ENCODE data around the gene KRT3.

KRT3 gene

DNA sequence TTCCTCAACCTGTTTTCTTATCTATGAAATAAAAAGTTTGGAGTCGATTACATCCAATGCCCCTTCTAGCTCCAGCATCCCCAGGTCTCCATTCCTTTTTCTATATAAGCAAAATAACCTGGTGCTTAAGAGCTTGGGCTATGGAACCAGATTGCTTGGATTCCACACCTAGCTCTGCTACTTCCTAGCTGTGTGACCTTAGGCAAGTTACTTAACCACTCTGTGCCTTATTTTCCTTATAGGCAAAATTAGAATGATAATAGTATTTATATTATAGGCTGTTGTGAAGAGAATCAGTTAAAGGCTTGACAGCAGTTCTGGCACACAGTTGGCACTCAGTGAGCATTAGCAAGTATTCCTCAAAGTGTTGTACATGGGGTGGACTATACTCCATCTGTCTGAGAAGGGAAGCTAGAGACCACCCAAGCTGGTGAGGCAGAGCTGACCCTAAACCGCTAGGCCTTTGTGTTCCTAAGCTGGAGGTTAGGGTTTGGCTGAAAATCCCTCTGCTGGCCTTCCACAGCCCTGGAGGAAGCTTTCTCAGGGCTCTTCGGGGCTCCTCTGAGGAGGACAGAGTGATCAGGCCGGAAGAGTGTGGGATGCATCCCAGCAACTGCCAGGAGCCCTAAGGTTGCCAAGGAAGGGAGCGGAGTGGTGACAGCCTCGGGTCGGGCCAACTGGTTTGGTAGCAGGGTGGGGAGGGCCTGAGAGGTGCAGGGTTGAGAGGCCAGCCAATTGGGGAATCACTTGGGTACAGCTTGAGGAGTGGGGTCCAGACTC lies 24.0 kb upstream of the KRT3 start:
- no peak overlapping the region for H3K27ac ChIP-seq (ENCODE audit: low read depth, low read length)
- no peak overlapping the region for H3K4me3 ChIP-seq (ENCODE audit: insufficient read depth, low read length, poor library complexity, severe bottlenecking)
- no peaks in the 10 kb centered on the region for H4K20me1 ChIP-seq (ENCODE audit: low read depth, low read length)
- no peaks in the 10 kb centered on the region for H3K36me3 ChIP-seq (ENCODE audit: low read length)
- no peak overlapping the region for H3K4me2 ChIP-seq (ENCODE audit: low read depth, low read length, poor library complexity, severe bottlenecking)
- H3K9ac ChIP-seq (ENCODE audit: low read length), result no peak overlapping the region
- H3K27me3 ChIP-seq (ENCODE audit: low read length), result no peaks in the 10 kb centered on the region
- TF ChIP-seq EZH2phosphoT487 (conservative IDR thresholded peaks at IDR 0.05; ENCODE audit: low read length), result no peak
- TF ChIP-seq, protein P1, sequence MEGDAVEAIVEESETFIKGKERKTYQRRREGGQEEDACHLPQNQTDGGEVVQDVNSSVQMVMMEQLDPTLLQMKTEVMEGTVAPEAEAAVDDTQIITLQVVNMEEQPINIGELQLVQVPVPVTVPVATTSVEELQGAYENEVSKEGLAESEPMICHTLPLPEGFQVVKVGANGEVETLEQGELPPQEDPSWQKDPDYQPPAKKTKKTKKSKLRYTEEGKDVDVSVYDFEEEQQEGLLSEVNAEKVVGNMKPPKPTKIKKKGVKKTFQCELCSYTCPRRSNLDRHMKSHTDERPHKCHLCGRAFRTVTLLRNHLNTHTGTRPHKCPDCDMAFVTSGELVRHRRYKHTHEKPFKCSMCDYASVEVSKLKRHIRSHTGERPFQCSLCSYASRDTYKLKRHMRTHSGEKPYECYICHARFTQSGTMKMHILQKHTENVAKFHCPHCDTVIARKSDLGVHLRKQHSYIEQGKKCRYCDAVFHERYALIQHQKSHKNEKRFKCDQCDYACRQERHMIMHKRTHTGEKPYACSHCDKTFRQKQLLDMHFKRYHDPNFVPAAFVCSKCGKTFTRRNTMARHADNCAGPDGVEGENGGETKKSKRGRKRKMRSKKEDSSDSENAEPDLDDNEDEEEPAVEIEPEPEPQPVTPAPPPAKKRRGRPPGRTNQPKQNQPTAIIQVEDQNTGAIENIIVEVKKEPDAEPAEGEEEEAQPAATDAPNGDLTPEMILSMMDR (IDR thresholded peaks at IDR 0.05; ENCODE audit: insufficient read depth, low read length, poor library complexity, severe bottlenecking), result no peak
- H3K9me2 ChIP-seq (replicated peaks; ENCODE audit: insufficient read depth, low read length), result no peaks in the 10 kb centered on the region
- no peak overlapping the region for H2AFZ ChIP-seq (ENCODE audit: low read depth, low read length, severe bottlenecking)
- no peaks in the 10 kb centered on the region for H3K79me2 ChIP-seq (ENCODE audit: insufficient read depth, low read length)
- H3F3A ChIP-seq (ENCODE audit: insufficient read depth), result no peaks in the 10 kb centered on the region
- H3K9me3 ChIP-seq (ENCODE audit: insufficient read depth, low read length), result no peaks in the 10 kb centered on the region

DNA sequence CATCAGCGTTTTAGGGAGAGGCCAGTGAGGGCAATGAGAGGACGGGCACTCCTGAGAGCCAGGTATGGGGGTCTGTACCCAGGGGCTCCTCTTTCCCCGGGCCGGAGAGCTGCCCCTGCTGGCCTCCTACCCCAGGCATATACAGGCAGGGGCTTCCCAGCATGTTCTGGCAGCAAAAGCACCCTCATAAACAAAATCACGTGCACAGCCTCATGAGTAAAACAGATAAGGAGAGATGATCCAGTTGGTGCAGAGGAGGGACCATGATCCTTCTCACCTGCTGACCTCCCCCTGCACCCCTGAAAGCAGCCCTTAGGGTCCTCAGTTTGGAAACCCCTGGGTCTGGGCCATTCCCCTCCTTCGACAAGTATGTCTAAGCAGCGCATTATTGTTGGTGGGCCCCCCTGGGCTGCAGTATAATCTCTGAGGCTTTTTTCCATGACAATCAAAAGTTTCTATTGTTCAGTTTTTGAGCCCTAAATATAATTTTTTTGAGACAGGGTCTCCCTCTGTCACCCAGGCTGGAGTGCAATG lies 23.0 kb upstream of the KRT3 start:
- Histone ChIP-seq H3K27me3 (ENCODE audit: low read length) (no peaks in the 10 kb centered on the region), H3K36me3 (ENCODE audit: low read length) (no peaks in the 10 kb centered on the region), H3F3A (ENCODE audit: insufficient read depth) (no peaks in the 10 kb centered on the region), H4K20me1 (ENCODE audit: low read depth, low read length) (no peaks in the 10 kb centered on the region), H3K9me2 (replicated peaks; ENCODE audit: insufficient read depth, low read length) (no peaks in the 10 kb centered on the region), H2AFZ (ENCODE audit: low read depth, low read length, severe bottlenecking) (no peak overlapping the region), H3K9me3 (ENCODE audit: insufficient read depth, low read length) (no peaks in the 10 kb centered on the region), H3K9ac (ENCODE audit: low read length) (no peak overlapping the region), H3K4me3 (ENCODE audit: insufficient read depth, low read length, poor library complexity, severe bottlenecking) (no peak overlapping the region), H3K4me2 (ENCODE audit: low read depth, low read length, poor library complexity, severe bottlenecking) (no peak overlapping the region), H3K79me2 (ENCODE audit: insufficient read depth, low read length) (no peaks in the 10 kb centered on the region), H3K27ac (ENCODE audit: low read depth, low read length) (no peak overlapping the region)
- TF ChIP-seq, protein P1 (IDR thresholded peaks at IDR 0.05; ENCODE audit: insufficient read depth, low read length, poor library complexity, severe bottlenecking), result no peak
- no peak for TF ChIP-seq EZH2phosphoT487 (conservative IDR thresholded peaks at IDR 0.05; ENCODE audit: low read length)

DNA sequence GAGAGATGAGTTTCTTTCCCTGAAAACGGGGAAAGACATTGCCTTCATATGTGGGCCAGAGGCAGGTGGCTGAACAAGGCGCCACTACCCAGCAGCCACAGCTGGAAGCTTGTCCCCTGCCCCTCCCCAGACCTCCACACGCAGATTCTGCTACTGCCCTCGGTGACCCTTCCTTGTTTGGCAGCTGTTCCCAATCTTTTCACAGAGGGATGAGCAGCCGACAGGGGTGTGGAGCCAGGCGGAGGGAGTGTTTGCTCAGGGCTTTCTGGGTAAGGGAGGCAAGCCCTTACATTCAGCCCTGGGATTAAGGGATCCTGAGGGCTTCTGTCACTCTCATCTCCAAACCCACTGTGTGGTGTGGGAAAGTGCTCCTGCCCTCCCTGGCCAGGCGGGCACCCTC lies 22.5 kb upstream of the KRT3 start:
- no peak overlapping the region for H3K4me3 ChIP-seq (ENCODE audit: insufficient read depth, low read length, poor library complexity, severe bottlenecking)
- H3K27ac ChIP-seq (ENCODE audit: low read depth, low read length), result no peak overlapping the region
- H3K9me3 ChIP-seq (ENCODE audit: insufficient read depth, low read length), result no peaks in the 10 kb centered on the region
- TF ChIP-seq, protein P1 (IDR thresholded peaks at IDR 0.05; ENCODE audit: insufficient read depth, low read length, poor library complexity, severe bottlenecking), result no peak
- no peak for TF ChIP-seq EZH2phosphoT487 (conservative IDR thresholded peaks at IDR 0.05; ENCODE audit: low read length)
- no peaks in the 10 kb centered on the region for H3K36me3 ChIP-seq (ENCODE audit: low read length)
- no peak overlapping the region for H3K4me2 ChIP-seq (ENCODE audit: low read depth, low read length, poor library complexity, severe bottlenecking)
- H3K27me3 ChIP-seq (ENCODE audit: low read length), result no peaks in the 10 kb centered on the region
- H3F3A ChIP-seq (ENCODE audit: insufficient read depth), result no peaks in the 10 kb centered on the region
- H2AFZ ChIP-seq (ENCODE audit: low read depth, low read length, severe bottlenecking), result no peak overlapping the region
- no peak overlapping the region for H3K9ac ChIP-seq (ENCODE audit: low read length)
- no peaks in the 10 kb centered on the region for H3K79me2 ChIP-seq (ENCODE audit: insufficient read depth, low read length)
- no peaks in the 10 kb centered on the region for H3K9me2 ChIP-seq (replicated peaks; ENCODE audit: insufficient read depth, low read length)
- no peaks in the 10 kb centered on the region for H4K20me1 ChIP-seq (ENCODE audit: low read depth, low read length)

Measured in SU-DHL-6 (cell line).